Immature natural killer cell (primary cell): ENCODE data around the gene PLEKHO2. TPM values are rescaled to one million over a fixed set of nuclear protein-coding genes. Genes with fewer than 3 reads are reported as not detected.
A peak's percentile ranks its signal among the peaks of the same experiment; 100 is the strongest.

Experiments used
- DNase-seq, 3 donors: peaks; one replicate each; pipeline ENCODE4 v3.0.0; 2022; ENCODE audit warnings: mixed read lengths in 1 of 3
- H3K27ac Mint-ChIP-seq, 6 donors: one replicate each; pipeline ENCODE4 v1.8.0; 2020; ENCODE audit warnings: mixed read lengths in 6 of 6, mild to moderate bottlenecking in 5 of 6, inconsistent platforms in 4 of 6, moderate library complexity in 3 of 6
- H3K27me3 Mint-ChIP-seq, 3 donors: one replicate each; pipeline ENCODE4 v1.8.0; 2020 to 2021; ENCODE audit warnings: low read depth in 3 of 3, mild to moderate bottlenecking in 3 of 3, mixed read lengths in 3 of 3, moderate library complexity in 3 of 3, inconsistent platforms in 1 of 3
- H3K36me3 Mint-ChIP-seq, 3 donors: one replicate each; pipeline ENCODE4 v1.8.0; 2020; ENCODE audit warnings: mixed read lengths in 3 of 3, inconsistent platforms in 2 of 3, mild to moderate bottlenecking in 2 of 3
- H3K4me1 Mint-ChIP-seq, 2 donors: one replicate each; pipeline ENCODE4 v1.8.0; 2020; ENCODE audit warnings: inconsistent platforms in 2 of 2, mild to moderate bottlenecking in 2 of 2, mixed read lengths in 2 of 2, moderate library complexity in 1 of 2
- H3K4me3 Mint-ChIP-seq, 5 donors: one replicate each; pipeline ENCODE4 v1.8.0; 2020; ENCODE audit warnings: mild to moderate bottlenecking in 5 of 5, mixed read lengths in 5 of 5, inconsistent platforms in 3 of 5, moderate library complexity in 3 of 5
- H3K9me3 Mint-ChIP-seq, 6 donors: one replicate each; pipeline ENCODE4 v1.8.0; 2020; ENCODE audit warnings: mild to moderate bottlenecking in 6 of 6, mixed read lengths in 6 of 6, inconsistent platforms in 4 of 6, moderate library complexity in 3 of 6
- polyA plus RNA-seq, 3 donors: library from polyadenylated mRNA; unstranded; fragments of 300-500 nt; fragmentation: Illumina TruSeq; gene quantifications; one replicate each; pipeline ENCODE4 v1.2.3, GENCODE V29; 2021

PLEKHO2 gene
- polyA plus RNA-seq, 3 donors from 2014 or later, result 37.1 to 104 (median 49.3) TPM

- Mint-ChIP-seq H3K36me3 (no peaks in the 10 kb centered on the region), H3K27me3 (peaks cover 7 to 12% (median 8%) of the 10 kb centered on the region in 3 donors), H3K27ac (peak overlapping the region; percentile 85 to 99 (median 94)), H3K4me1 (peaks cover 83 to 92% of the 10 kb centered on the region in 2 donors), H3K9me3 (no peaks in the 10 kb centered on the region), H3K4me3 (peak overlapping the region; percentile 91 to 99 (median 94))
- DNase-seq, result peak in 1 of 3 donors; percentile 9
Observed at GRCh38 chr15:64842096-64842939, 603 bp downstream of the PLEKHO2 start.

DNA sequence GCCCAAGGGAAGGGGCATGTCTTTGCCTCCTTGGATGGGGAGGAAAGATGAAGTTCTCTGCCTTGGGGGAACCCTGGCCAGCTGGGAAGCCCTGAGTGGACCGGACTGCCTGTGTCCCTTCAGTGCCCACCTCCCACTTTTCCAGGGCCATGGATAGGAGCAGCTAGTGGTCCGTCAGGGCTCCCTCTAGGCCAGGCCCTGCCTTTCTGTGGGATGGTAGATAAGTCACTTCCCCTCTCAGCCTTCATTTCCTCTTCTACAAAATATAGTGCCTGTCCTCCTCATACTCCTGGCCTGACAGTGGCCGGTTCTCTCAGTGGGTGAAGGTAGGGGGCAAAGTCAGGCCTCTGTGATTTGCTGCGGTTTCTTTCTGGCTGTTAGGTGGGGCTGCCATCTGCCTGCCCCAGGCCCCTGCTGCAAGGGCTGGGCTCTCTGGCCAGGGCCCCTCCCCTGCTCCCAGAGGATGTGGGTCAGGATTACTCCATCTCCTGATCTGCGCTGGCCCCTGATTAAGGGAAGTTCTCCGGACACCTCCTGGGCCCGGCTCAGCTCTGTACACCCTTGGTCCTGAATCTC lies 1.4 kb downstream of the PLEKHO2 start:
- peaks cover 83 to 92% of the 10 kb centered on the region in 2 donors for H3K4me1 Mint-ChIP-seq

GRCh38 chr15:64843991-64844390 lies 2.3 kb downstream of the PLEKHO2 start:
- peaks cover 80 to 90% of the 10 kb centered on the region in 2 donors for H3K4me1 Mint-ChIP-seq
- peaks cover 0 to 6% (median 6%) of the 10 kb centered on the region in 3 donors for H3K36me3 Mint-ChIP-seq
- H3K27me3 Mint-ChIP-seq, result peaks cover 6 to 12% (median 8%) of the 10 kb centered on the region in 3 donors
- peak overlapping the region; percentile 85 to 99 (median 94) for H3K27ac Mint-ChIP-seq
- peak overlapping the region; percentile 91 to 99 (median 94) for H3K4me3 Mint-ChIP-seq
- no peaks in the 10 kb centered on the region for H3K9me3 Mint-ChIP-seq
- DNase-seq, result no peak

More for the DNA sequence above, 1.4 kb downstream of the PLEKHO2 start:
- H3K27ac Mint-ChIP-seq, result peak overlapping the region; percentile 85 to 99 (median 94)
- peak in 1 of 3 donors; percentile 11 for DNase-seq
- peak overlapping the region; percentile 91 to 99 (median 94) for H3K4me3 Mint-ChIP-seq
- no peaks in the 10 kb centered on the region for H3K9me3 Mint-ChIP-seq
- peaks cover 6 to 12% (median 8%) of the 10 kb centered on the region in 3 donors for H3K27me3 Mint-ChIP-seq
- peaks cover 0 to 2% (median 1%) of the 10 kb centered on the region in 3 donors for H3K36me3 Mint-ChIP-seq

- peak overlapping the region; percentile 91 to 99 (median 94) for H3K4me3 Mint-ChIP-seq
- peak in 2 of 3 donors; percentile 43 to 52 for DNase-seq
- peak overlapping the region; percentile 85 to 99 (median 94) for H3K27ac Mint-ChIP-seq
- H3K36me3 Mint-ChIP-seq, result peaks cover 0 to 6% (median 6%) of the 10 kb centered on the region in 3 donors
- peaks cover 6 to 12% (median 8%) of the 10 kb centered on the region in 3 donors for H3K27me3 Mint-ChIP-seq
- H3K4me1 Mint-ChIP-seq, result peaks cover 80 to 83% of the 10 kb centered on the region in 2 donors
- no peaks in the 10 kb centered on the region for H3K9me3 Mint-ChIP-seq
Observed at GRCh38 chr15:64844576-64845145, 2.9 kb downstream of the PLEKHO2 start.

DNA sequence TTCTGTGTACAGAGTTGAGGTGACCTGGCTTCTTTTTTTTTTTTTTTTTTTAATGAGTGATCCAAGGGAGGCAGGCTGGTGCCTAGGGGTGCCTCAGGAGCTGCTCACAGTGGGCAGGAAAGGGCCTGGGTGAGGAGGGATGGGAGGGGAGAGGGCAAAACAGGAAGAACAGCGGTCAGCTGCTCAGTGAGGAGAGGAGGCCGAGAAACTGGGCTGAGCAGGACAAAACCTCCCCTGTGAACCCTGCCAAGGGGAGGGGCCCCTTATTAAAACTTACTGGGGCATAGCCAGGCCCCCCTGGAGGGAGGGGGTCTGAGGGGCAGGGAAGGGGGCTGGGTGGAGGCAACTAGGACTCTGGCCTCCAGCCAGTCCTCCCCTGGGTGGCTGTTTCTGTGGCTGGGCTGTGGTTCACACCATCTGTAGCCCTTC lies 3.5 kb downstream of the PLEKHO2 start:
- Mint-ChIP-seq H3K27me3 (peaks cover 6 to 12% (median 8%) of the 10 kb centered on the region in 3 donors), H3K4me1 (peaks cover 78 to 80% of the 10 kb centered on the region in 2 donors), H3K36me3 (peaks cover 0 to 9% (median 6%) of the 10 kb centered on the region in 3 donors), H3K9me3 (no peaks in the 10 kb centered on the region), H3K27ac (peak overlapping the region; percentile 85 to 99 (median 94)), H3K4me3 (peak overlapping the region; percentile 91 to 99 (median 94))
- DNase-seq, result peak in 1 of 3 donors; percentile 13

DNA sequence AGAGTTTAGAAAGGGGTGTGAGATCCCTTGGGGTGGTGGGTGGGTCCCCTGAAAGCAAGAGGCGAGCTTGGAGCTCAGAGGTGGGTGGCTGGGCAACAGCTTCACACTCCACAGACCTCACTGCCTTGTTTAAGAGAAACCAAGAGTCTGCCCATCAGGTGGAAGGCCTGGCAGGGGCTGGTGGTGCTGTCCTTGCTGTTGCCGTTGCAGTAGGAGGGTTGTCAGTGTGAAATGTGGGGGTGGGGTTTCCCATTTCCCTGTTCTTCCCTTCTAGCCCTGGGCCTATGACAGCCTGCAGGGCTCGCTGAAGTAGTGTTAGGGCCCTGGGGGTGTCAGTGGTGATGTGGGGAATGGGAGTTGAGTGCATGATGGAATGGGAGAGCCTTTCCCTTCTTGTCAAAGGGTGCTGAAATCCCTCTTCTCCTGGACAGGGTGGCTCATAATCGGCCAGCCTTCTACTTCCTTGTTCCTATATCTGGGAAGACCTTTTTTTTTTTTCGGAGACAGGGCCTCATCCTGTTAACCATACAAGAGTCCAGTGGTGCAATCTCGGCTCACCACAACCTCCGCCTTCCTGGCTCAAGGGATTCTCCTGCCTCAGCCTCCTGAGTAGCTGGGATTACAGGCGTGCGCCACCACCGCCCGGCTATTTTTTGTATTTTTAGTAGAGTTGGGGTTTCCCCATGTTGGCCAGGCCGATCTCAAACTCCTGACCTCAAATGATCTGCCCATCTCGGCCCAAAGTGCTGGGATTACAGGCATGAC lies 4.3 kb downstream of the PLEKHO2 start:
- peaks cover 6 to 12% (median 8%) of the 10 kb centered on the region in 3 donors for H3K27me3 Mint-ChIP-seq
- H3K4me3 Mint-ChIP-seq, result peak overlapping the region; percentile 91 to 99 (median 94)
- H3K4me1 Mint-ChIP-seq, result peaks cover 80% of the 10 kb centered on the region in 2 donors

GRCh38 chr15:64847016-64847415 lies 5.3 kb downstream of the PLEKHO2 start:
- H3K4me3 Mint-ChIP-seq, result peak overlapping the region; percentile 74 to 99 (median 94)
- peaks cover 6 to 18% (median 15%) of the 10 kb centered on the region in 3 donors for H3K36me3 Mint-ChIP-seq
- H3K27me3 Mint-ChIP-seq, result peaks cover 6 to 13% (median 8%) of the 10 kb centered on the region in 3 donors
- H3K9me3 Mint-ChIP-seq, result no peaks in the 10 kb centered on the region
- peaks cover 88 to 90% of the 10 kb centered on the region in 2 donors for H3K4me1 Mint-ChIP-seq
- peak overlapping the region; percentile 69 to 99 (median 91) for H3K27ac Mint-ChIP-seq
- no peak for DNase-seq

More for the DNA sequence above, 4.3 kb downstream of the PLEKHO2 start:
- Mint-ChIP-seq H3K27ac (peak overlapping the region; percentile 69 to 99 (median 92)), H3K9me3 (no peaks in the 10 kb centered on the region), H3K36me3 (peaks cover 6 to 16% (median 13%) of the 10 kb centered on the region in 3 donors)
- DNase-seq, result no peak

- H3K4me3 Mint-ChIP-seq, result peak overlapping the region; percentile 74 to 99 (median 94)
- peaks cover 3 to 8% (median 5%) of the 10 kb centered on the region in 3 donors for H3K27me3 Mint-ChIP-seq
- peaks cover 6 to 22% (median 18%) of the 10 kb centered on the region in 3 donors for H3K36me3 Mint-ChIP-seq
Observed at GRCh38 chr15:64847448-64847847, 5.7 kb downstream of the PLEKHO2 start.

DNA sequence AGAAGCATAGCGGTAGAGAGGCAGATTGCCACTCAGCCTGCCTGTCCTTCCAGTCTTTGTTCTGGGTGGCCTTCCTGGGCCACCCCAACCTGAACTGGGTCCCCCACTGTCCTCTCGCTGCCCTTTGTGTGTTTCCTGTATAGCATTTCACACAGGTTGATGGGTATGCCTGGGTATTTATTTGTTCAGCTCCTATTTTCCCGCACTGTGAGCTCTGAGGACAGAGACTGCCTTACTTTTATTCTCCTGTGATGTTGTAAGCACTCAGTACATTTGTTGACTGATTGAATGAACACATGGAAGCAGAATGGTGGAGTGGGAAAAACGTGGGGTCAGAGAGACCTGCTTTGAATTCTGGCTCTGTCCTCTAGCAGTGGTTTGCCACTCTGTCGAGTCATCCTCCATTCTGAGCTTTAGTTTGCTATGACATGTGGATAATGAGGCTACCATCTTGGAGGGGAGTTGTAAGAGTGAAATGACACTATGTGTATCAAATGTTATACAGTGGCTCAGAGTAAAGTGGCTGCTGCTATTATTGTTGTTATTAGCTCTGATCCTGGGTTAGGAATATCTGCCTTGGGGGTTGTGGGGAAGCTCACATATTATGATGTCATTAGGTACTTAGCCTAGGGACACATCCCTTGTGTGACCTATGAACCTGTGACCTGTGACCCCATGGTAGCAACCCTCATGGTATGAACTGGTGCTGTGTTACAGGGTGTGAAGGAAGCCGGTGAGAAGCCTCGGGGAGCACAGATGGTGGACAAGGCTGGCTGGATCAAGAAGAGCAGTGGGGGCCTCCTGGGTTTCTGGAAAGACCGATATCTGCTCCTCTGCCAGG lies 6.4 kb downstream of the PLEKHO2 start:
- H3K4me1 Mint-ChIP-seq, result peaks cover 82 to 84% of the 10 kb centered on the region in 2 donors
- peak overlapping the region; percentile 69 to 99 (median 91) for H3K27ac Mint-ChIP-seq
- no peak for DNase-seq
- peaks cover 2 to 5% (median 2%) of the 10 kb centered on the region in 3 donors for H3K27me3 Mint-ChIP-seq
- H3K4me3 Mint-ChIP-seq, result peak overlapping the region; percentile 1 to 91 (median 30)
- H3K36me3 Mint-ChIP-seq, result peaks cover 6 to 22% (median 18%) of the 10 kb centered on the region in 3 donors
- no peaks in the 10 kb centered on the region for H3K9me3 Mint-ChIP-seq

More at GRCh38 chr15:64847448-64847847, 5.7 kb downstream of the PLEKHO2 start:
- H3K4me1 Mint-ChIP-seq, result peaks cover 88 to 90% of the 10 kb centered on the region in 2 donors
- no peaks in the 10 kb centered on the region for H3K9me3 Mint-ChIP-seq
- peak overlapping the region; percentile 69 to 99 (median 91) for H3K27ac Mint-ChIP-seq
- peak in 1 of 3 donors; percentile 28 for DNase-seq

DNA sequence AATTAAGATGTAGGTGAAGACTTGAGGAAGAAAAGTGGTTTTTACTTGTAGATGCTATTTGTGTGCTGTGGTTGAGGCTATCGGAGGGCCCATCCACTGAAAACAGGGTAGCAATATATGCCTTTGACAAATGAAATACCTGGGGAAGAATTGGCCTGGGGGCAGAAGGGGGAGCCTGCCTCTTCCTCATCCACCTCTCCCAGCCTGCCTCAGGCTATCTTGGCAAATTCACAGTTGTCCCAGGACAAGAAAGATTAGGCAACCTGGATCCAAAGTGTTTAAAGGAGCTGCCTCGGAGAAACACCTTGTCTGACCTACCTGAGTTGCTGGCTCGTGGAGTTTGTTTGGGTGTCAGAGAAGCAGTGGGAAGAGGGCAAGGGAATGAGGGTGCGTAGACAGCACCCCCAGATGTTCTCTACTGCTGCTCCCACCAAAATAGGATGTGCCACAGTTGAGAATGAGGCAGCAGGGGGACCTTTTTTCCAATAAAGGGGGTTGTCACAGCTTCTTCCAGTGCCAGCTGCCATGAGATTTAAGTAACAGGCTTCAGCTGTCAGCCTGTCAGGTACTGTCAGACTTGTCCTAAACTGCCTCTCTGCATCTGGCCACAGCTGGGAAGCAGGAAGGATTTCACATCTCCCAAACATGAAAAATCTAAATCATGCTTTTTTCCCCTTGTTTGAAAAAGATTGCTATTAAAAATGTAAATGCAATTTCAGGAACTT lies 9.2 kb downstream of the PLEKHO2 start:
- DNase-seq, result no peak
- Mint-ChIP-seq H3K9me3 (no peaks in the 10 kb centered on the region), H3K4me3 (peak overlapping the region in 1 of 5 donors; percentile 32), H3K27ac (peak overlapping the region; percentile 39 to 77 (median 64)), H3K4me1 (peaks cover 79% of the 10 kb centered on the region in 2 donors), H3K36me3 (peaks cover 6 to 26% (median 18%) of the 10 kb centered on the region in 3 donors), H3K27me3 (peaks cover 0 to 2% (median 0%) of the 10 kb centered on the region in 3 donors)

DNA sequence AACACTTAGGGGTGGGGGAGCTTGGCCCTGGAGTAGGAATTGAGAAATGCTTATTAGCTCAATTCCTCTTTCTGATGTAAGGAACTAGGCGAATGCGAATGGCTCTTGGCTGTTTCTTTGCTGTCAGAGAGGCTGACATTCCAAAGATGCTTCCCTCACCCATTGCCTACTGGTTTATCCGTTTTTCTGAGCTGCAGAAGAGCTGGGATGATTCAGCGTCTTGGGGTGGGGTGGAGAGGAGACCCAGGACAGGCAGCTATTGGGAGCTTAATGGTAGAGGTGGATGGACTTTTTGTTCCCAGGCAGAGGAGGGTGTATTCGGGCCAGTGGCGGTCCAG lies 9.8 kb downstream of the PLEKHO2 start:
- no peak overlapping the region for H3K4me3 Mint-ChIP-seq
- peaks cover 79% of the 10 kb centered on the region in 2 donors for H3K4me1 Mint-ChIP-seq
- H3K36me3 Mint-ChIP-seq, result peaks cover 6 to 30% (median 18%) of the 10 kb centered on the region in 3 donors
- H3K27me3 Mint-ChIP-seq, result peaks cover 0 to 2% (median 0%) of the 10 kb centered on the region in 3 donors
- peak overlapping the region; percentile 6 to 77 (median 65) for H3K27ac Mint-ChIP-seq
- no peaks in the 10 kb centered on the region for H3K9me3 Mint-ChIP-seq
- DNase-seq, result no peak
